OCI-LY1 (cell line): ENCODE results near the gene SPOP.

Experiments
- CTCF ChIP-seq: fragments of 200-600 bp; sonication (generic), shearing (Covaris generic); IDR thresholded peaks from 2 replicates; pipeline ENCODE4 v1.5.1; 2017; ENCODE audit warnings: mild to moderate bottlenecking, antibody characterized with exemption, low read length, moderate library complexity, mixed read lengths
- EZH2 ChIP-seq: fragments of 200-600 bp; sonication (generic), shearing (Covaris generic); IDR thresholded peaks from 2 replicates; pipeline ENCODE4 v1.8.0; 2017; ENCODE audit warnings: borderline replicate concordance, mixed run types, mild to moderate bottlenecking, antibody characterized with exemption, low read length, moderate library complexity, mixed read lengths

GRCh38 chr17:49567104-49567521 lies 110.8 kb downstream of the SPOP start:
- TF ChIP-seq CTCF (no peak), EZH2 (no peak)
